Suprapubic skin (tissue), 4 donors: ENCODE measurements around the gene NOTCH2.

Experiments used
- CTCF ChIP-seq, 2 donors: fragments of 200-600 bp in 1 of 2; fragments of 450-650 bp in 1 of 2; sonication (generic) in 1 of 2; IDR thresholded peaks; one replicate each; pipeline ENCODE4 v1.5.1; 2016 to 2019; ENCODE audit warnings: antibody characterized with exemption in 2 of 2, mild to moderate bottlenecking in 1 of 2, moderate library complexity in 1 of 2
- POLR2A ChIP-seq, 2 donors: fragments of 450-650 bp; IDR thresholded peaks; one replicate each; pipeline ENCODE4 v1.6.1; 2017; ENCODE audit warnings: antibody characterized with exemption in 2 of 2, mild to moderate bottlenecking in 2 of 2, moderate library complexity in 2 of 2
- POLR2AphosphoS5 ChIP-seq, 3 donors: sonication (generic); formaldehyde crosslinking; IDR thresholded peaks; one replicate each; pipeline ENCODE4 v1.6.1; 2017; ENCODE audit warnings: antibody characterized with exemption in 3 of 3

- TF ChIP-seq CTCF (IDR thresholded peaks at IDR 0.05) (no peak), POLR2A (IDR thresholded peaks at IDR 0.05) (no peak), POLR2AphosphoS5 (IDR thresholded peaks at IDR 0.05) (no peak)
These were observed 122.0 kb downstream of the NOTCH2 start for GRCh38 chr1:119947468-119947867.
